H1 (cell line): ENCODE data around the gene PNMA8B. TPM values are rescaled to one million over a fixed set of nuclear protein-coding genes. Genes with fewer than 3 reads are reported as not detected.

Experiments used
- CTCF ChIA-PET: fragments of 300-600 bp; sonication (Branson Sonifier 250); formaldehyde crosslinking; loops from one replicate; lab custom pipeline; 2021; ENCODE audit not compliant: partially characterized antibody; lab: Charles Lee
- POLR2A ChIA-PET: fragments of 300-600 bp; sonication (Branson Sonifier 250); formaldehyde crosslinking; loops from one replicate; lab custom pipeline; 2021; ENCODE audit warnings: inconsistent platforms; ENCODE audit not compliant: partially characterized antibody; lab: Charles Lee
- DNase-seq, 2 experiments: peaks; one replicate each; pipeline versions ENCODE4 v3.0.0 to v3.0.0-alpha.2; 2010 to 2022; ENCODE audit warnings: low spot score in 2 of 2, low read depth in 1 of 2, mixed read lengths in 1 of 2
- FAIRE-seq: peaks from 2 replicates; lab custom pipeline; 2011; peaks lifted over from hg19 to GRCh38; lab: Jason Lieb, UNC
- H2AFZ ChIP-seq: 2 replicates; pipeline ENCODE4 v1.8.1; 2012; ENCODE audit warnings: low read length, inconsistent platforms
- H2AK5ac ChIP-seq: 2 replicates; pipeline ENCODE4 v1.6.1; 2013; ENCODE audit warnings: low read depth, low read length
- H2BK120ac ChIP-seq: replicated peaks from 2 replicates; pipeline ENCODE3; 2013; ENCODE audit warnings: low read depth, low read length, inconsistent platforms
- H2BK12ac ChIP-seq: 2 replicates; pipeline ENCODE4 v1.6.1; 2013; ENCODE audit warnings: low read depth, low read length
- H2BK15ac ChIP-seq: 2 replicates; pipeline ENCODE4 v1.6.1; 2013; ENCODE audit warnings: low read length
- H2BK20ac ChIP-seq: 2 replicates; pipeline ENCODE4 v1.6.1; 2013; ENCODE audit warnings: low read length
- H2BK5ac ChIP-seq: 2 replicates; pipeline ENCODE4 v1.6.1; 2013; ENCODE audit warnings: low read depth, low read length
- H3K14ac ChIP-seq: 2 replicates; pipeline ENCODE4 v1.6.1; 2013; ENCODE audit warnings: inconsistent platforms; ENCODE audit not compliant: insufficient read length
- H3K18ac ChIP-seq: 2 replicates; pipeline ENCODE4 v1.6.1; 2013; ENCODE audit warnings: low read length; ENCODE audit errors: extremely low read depth
- H3K23ac ChIP-seq: 2 replicates; pipeline ENCODE4 v1.6.1; 2013; ENCODE audit warnings: inconsistent platforms; ENCODE audit not compliant: insufficient read length
- H3K23me2 ChIP-seq: 2 replicates; pipeline ENCODE4 v1.6.1; 2013; ENCODE audit warnings: low read depth, low read length
- H3K27ac ChIP-seq: 2 replicates; pipeline ENCODE4 v1.6.1; 2011; ENCODE audit warnings: low read depth, low read length, inconsistent platforms
- H3K27me3 ChIP-seq, 4 experiments: replicated peaks in 1 of 4; 1 replicate in 1 of 4; 2 replicates in 3 of 4; pipeline versions ENCODE4 v1.6.1 to v1.8.1; 2011 to 2013; ENCODE audit warnings: low read length in 3 of 4, mild to moderate bottlenecking in 3 of 4, inconsistent platforms in 2 of 4, mixed read lengths in 2 of 4, moderate library complexity in 1 of 4; ENCODE audit not compliant: control insufficient read depth in 3 of 4, insufficient read depth in 3 of 4; ENCODE audit errors: extremely low read depth in 1 of 4
- H3K36me3 ChIP-seq, 4 experiments: 2 replicates each; pipeline versions ENCODE4 v1.6.1 to v1.8.1; 2011 to 2013; ENCODE audit warnings: mild to moderate bottlenecking in 4 of 4, low read length in 3 of 4, moderate library complexity in 2 of 4, control low read depth in 1 of 4, inconsistent platforms in 1 of 4; ENCODE audit not compliant: insufficient read depth in 4 of 4, control insufficient read depth in 2 of 4
- H3K4ac ChIP-seq: replicated peaks from 2 replicates; pipeline ENCODE3; 2013; ENCODE audit warnings: low read length, low read depth, mixed read lengths, inconsistent platforms; ENCODE audit not compliant: insufficient read length
- H3K4me1 ChIP-seq, 4 experiments: replicated peaks in 1 of 4; 1 replicate in 1 of 4; 2 replicates in 3 of 4; pipeline versions ENCODE4 v1.6.1 to v1.8.1; 2011 to 2013; ENCODE audit warnings: low read length in 3 of 4, inconsistent platforms in 2 of 4, mixed read lengths in 1 of 4; ENCODE audit not compliant: insufficient read depth in 4 of 4, control insufficient read depth in 3 of 4
- H3K4me2 ChIP-seq, 2 experiments: 2 replicates each; pipeline versions ENCODE4 v1.6.1 to v1.8.1; 2011 to 2013; ENCODE audit warnings: low read depth in 2 of 2, low read length in 2 of 2, control low read depth in 1 of 2, inconsistent platforms in 1 of 2, mild to moderate bottlenecking in 1 of 2; ENCODE audit not compliant: insufficient read depth in 1 of 2
- H3K4me3 ChIP-seq, 4 experiments: fragments of 200-600, 300-600 bp in 1 of 4; sonication (generic), shearing (Covaris generic), sonication (Bioruptor Twin) in 1 of 4; 2 replicates each; pipeline versions ENCODE4 v1.5.1 to v1.8.1; 2011 to 2016; ENCODE audit warnings: low read length in 4 of 4, low read depth in 3 of 4, control low read depth in 2 of 4, inconsistent platforms in 2 of 4, mild to moderate bottlenecking in 2 of 4, mixed read lengths in 1 of 4, moderate library complexity in 1 of 4; ENCODE audit not compliant: insufficient read depth in 2 of 4; ENCODE audit errors: extremely low read depth in 1 of 4
- H3K56ac ChIP-seq: replicated peaks from 2 replicates; pipeline ENCODE3; 2013; ENCODE audit warnings: low read depth, mild to moderate bottlenecking, mixed read lengths, low read length, inconsistent platforms; ENCODE audit not compliant: insufficient read length
- H3K79me1 ChIP-seq: 2 replicates; pipeline ENCODE4 v1.6.1; 2013; ENCODE audit warnings: low read depth, low read length, control low read depth
- H3K79me2 ChIP-seq, 2 experiments: 2 replicates each; pipeline versions ENCODE4 v1.6.1 to v1.8.1; 2012 to 2013; ENCODE audit warnings: low read length in 2 of 2, mild to moderate bottlenecking in 2 of 2, inconsistent platforms in 1 of 2; ENCODE audit not compliant: insufficient read depth in 2 of 2, control insufficient read depth in 1 of 2
- H3K9ac ChIP-seq, 4 experiments: replicated peaks in 1 of 4; 1 replicate in 1 of 4; 2 replicates in 3 of 4; pipeline versions ENCODE4 v1.6.1 to v1.8.1; 2011 to 2013; ENCODE audit warnings: low read depth in 3 of 4, low read length in 3 of 4, control low read depth in 2 of 4, mild to moderate bottlenecking in 2 of 4, moderate library complexity in 2 of 4, inconsistent platforms in 1 of 4; ENCODE audit errors: extremely low read depth in 1 of 4
- H3K9me3 ChIP-seq, 2 experiments: 2 replicates each; pipeline versions ENCODE4 v1.6.1 to v1.8.1; 2012 to 2013; ENCODE audit warnings: mild to moderate bottlenecking in 2 of 2, moderate library complexity in 2 of 2, control low read depth in 1 of 2, inconsistent platforms in 1 of 2, low read depth in 1 of 2, low read length in 1 of 2, mixed read lengths in 1 of 2; ENCODE audit not compliant: insufficient read depth in 2 of 2
- H4K20me1 ChIP-seq, 2 experiments: replicated peaks in 1 of 2; 2 replicates each; pipeline versions ENCODE3 to v1.8.1; 2011 to 2013; ENCODE audit warnings: inconsistent platforms in 2 of 2, low read length in 2 of 2, mild to moderate bottlenecking in 1 of 2; ENCODE audit not compliant: insufficient read depth in 2 of 2, control insufficient read depth in 1 of 2
- H4K5ac ChIP-seq: 2 replicates; pipeline ENCODE4 v1.6.1; 2013; ENCODE audit warnings: low read length, low read depth, mixed read lengths, inconsistent platforms; ENCODE audit not compliant: insufficient read length
- H4K8ac ChIP-seq: 2 replicates; pipeline ENCODE4 v1.8.0; 2013; ENCODE audit warnings: mild to moderate bottlenecking, moderate library complexity, low read length, inconsistent platforms; ENCODE audit not compliant: insufficient read depth; ENCODE audit errors: extremely low read depth
- H4K91ac ChIP-seq: replicated peaks from 2 replicates; pipeline ENCODE3; 2013; ENCODE audit warnings: low read length, mixed read lengths, inconsistent platforms; ENCODE audit not compliant: insufficient read length
- CTCF ChIP-seq, 3 experiments: IDR thresholded peaks; 1 replicate in 2 of 3; 2 replicates in 1 of 3; pipeline versions ENCODE4 v1.5.1 to v1.6.1; 2011; ENCODE audit warnings: low read length in 3 of 3, mild to moderate bottlenecking in 3 of 3, inconsistent platforms in 2 of 3, low read depth in 1 of 3, moderate library complexity in 1 of 3; ENCODE audit not compliant: insufficient read depth in 1 of 3; ENCODE audit errors: control extremely low read depth in 1 of 3
- WGBS, 2 experiments: shearing (Covaris generic) in 1 of 2; methylation state at CpG; one replicate each; pipeline versions ENCODE4 v1.1.6 to v1.1.7; 2013 to 2015; ENCODE audit warnings: low lambda C conversion rate in 2 of 2, mixed read lengths in 2 of 2, inconsistent platforms in 1 of 2, low coverage in 1 of 2, missing lambda C conversion rate in 1 of 2; ENCODE audit not compliant: insufficient replicate concordance in 2 of 2, insufficient coverage in 1 of 2, insufficient read length in 1 of 2; ENCODE audit errors: extremely low coverage in 1 of 2, missing lambda C conversion rate in 1 of 2; 5-methylcytosine and 5-hydroxymethylcytosine counted together
- polyA plus RNA-seq, 7 experiments: library from polyadenylated mRNA; depleted of rRNA in 3 of 7; stranded (reverse) in 5 of 7; unstranded in 2 of 7; fragments of >200 nt in 5 of 7; fragments of 200-250 nt in 2 of 7; gene quantifications; 1 replicate in 5 of 7; 2 replicates in 1 of 7; 4 replicates in 1 of 7; pipeline versions ENCODE4 v1.2.1 to v1.2.3, GENCODE V29; 2011 to 2013; ENCODE audit warnings: missing spikeins in 2 of 7, mixed read lengths in 2 of 7
- total RNA-seq: library from RNA; stranded (reverse); fragmentation: NEBNext Ultra II Directional; extraction: Animal tissue kit (Norgen Biotek cat#: 25700); gene quantifications from 2 replicates; pipeline ENCODE4 v1.2.1, GENCODE V29; 2021

Gene PNMA8B
- total and polyA plus RNA-seq, 2 of the 8 experiments (the other 6 are each of a cell fraction or from before 2014, with no cell fraction given) = 0.48 to 1.4 TPM

- FAIRE-seq = no peak
- WGBS, 2 experiments = 85% methylated on average over 8 of the region's 8 CpGs; no CpG with 5 or more reads in 1 of the 2 experiments
Observed at GRCh38 chr19:46442808-46443450, 52.7 kb downstream of the PNMA8B start.

More at GRCh38 chr19:46442808-46443450, 52.7 kb downstream of the PNMA8B start:
- no peak overlapping the region for H3K14ac ChIP-seq
- H3K4ac ChIP-seq = no peak overlapping the region
- H2BK5ac ChIP-seq = no peak overlapping the region
- no peak overlapping the region for H2BK120ac ChIP-seq
- no peak overlapping the region for H3K9ac ChIP-seq
- H3K18ac ChIP-seq = no peak overlapping the region
- no peak overlapping the region for H3K23ac ChIP-seq
- H3K4me3 ChIP-seq = no peak overlapping the region
- no peaks in the 10 kb centered on the region for H3K79me1 ChIP-seq
- no peaks in the 10 kb centered on the region for H3K23me2 ChIP-seq
- H4K5ac ChIP-seq = no peak overlapping the region
- no peaks in the 10 kb centered on the region for H4K20me1 ChIP-seq
- H2AFZ ChIP-seq = no peak overlapping the region
- no peak overlapping the region for H4K91ac ChIP-seq
- no peak overlapping the region for H2BK20ac ChIP-seq
- H2BK12ac ChIP-seq = no peak overlapping the region
- no peak for TF ChIP-seq CTCF (IDR thresholded peaks at IDR 0.05; ENCODE audit: control extremely low read depth in 1 of 3, insufficient read depth in 1 of 3, low read depth in 1 of 3, low read length in 3 of 3)
- H3K27ac ChIP-seq = no peak overlapping the region
- no peak overlapping the region for H3K4me2 ChIP-seq
- no peak overlapping the region for H2AK5ac ChIP-seq
- no peaks in the 10 kb centered on the region for H3K36me3 ChIP-seq
- CTCF ChIA-PET = interaction anchor here (1.9 kb wide), 1 partner anchor 11 kb away, joined by 4 read pairs; no protein-coding TSS in a partner anchor
- DNase-seq = no peak
- H3K79me2 ChIP-seq = no peaks in the 10 kb centered on the region
- no peak overlapping the region for H4K8ac ChIP-seq
- H3K4me1 ChIP-seq = no peaks in the 10 kb centered on the region
- no peak overlapping the region for H2BK15ac ChIP-seq
- H3K27me3 ChIP-seq = no peaks in the 10 kb centered on the region
- no peaks in the 10 kb centered on the region for H3K9me3 ChIP-seq
- POLR2A ChIA-PET = no interaction called here
- H3K56ac ChIP-seq = no peak overlapping the region
